ENCODE results near the gene MYO18A. TPM values are rescaled to one million over a fixed set of nuclear protein-coding genes. Genes with fewer than 3 reads are reported as not detected.
"Not testable (repeated sequence)": the region's sequence is repeated elsewhere in the genome, so short reads cannot be mapped to it uniquely, and the experiment has no call there.

Gene MYO18A
- total and polyA plus RNA-seq, 2 donors from 2014 or later: 25.6 to 60.7 TPM

- no peak for DNase-seq
Observed at GRCh38 chr17:29172589-29172988, 7.6 kb downstream of the MYO18A start.

GRCh38 chr17:29170682-29171081, 9.5 kb downstream of the MYO18A start:
- Histone ChIP-seq H3K9ac (ENCODE audit: low read length in 3 of 3) (no peak overlapping the region), H3K36me3 (ENCODE audit: control insufficient read depth in 2 of 3, insufficient read depth in 3 of 3, low read length in 3 of 3) (no peaks in the 10 kb centered on the region), H3K4me3 (ENCODE audit: low read length in 3 of 3) (no peak overlapping the region), H3K27me3 (ENCODE audit: control insufficient read depth, insufficient read depth, low read length) (no peaks in the 10 kb centered on the region), H3K27ac (ENCODE audit: low read depth in 2 of 2, low read length in 2 of 2) (no peak overlapping the region), H3K4me1 (ENCODE audit: control insufficient read depth in 2 of 3, insufficient read depth in 2 of 3, low read depth in 1 of 3, low read length in 3 of 3) (peaks cover 0 to 11% (median 5%) of the 10 kb centered on the region in 3 donors), H3K9me3 (ENCODE audit: control insufficient read depth in 2 of 3, insufficient read depth in 1 of 3, low read length in 3 of 3) (no peaks in the 10 kb centered on the region)
- FAIRE-seq (no peak), DNase-seq (no peak)
- intact Hi-C loops (cut with DNase I): no loop called here
- TF ChIP-seq CTCF (IDR thresholded peaks at IDR 0.05; ENCODE audit: borderline replicate concordance, extremely low read depth, insufficient read depth): no peak

More at GRCh38 chr17:29172589-29172988, 7.6 kb downstream of the MYO18A start:
- no peak overlapping the region for H3K9ac ChIP-seq (ENCODE audit: low read length in 3 of 3)
- H3K4me3 ChIP-seq (ENCODE audit: low read length in 3 of 3): no peak overlapping the region
- H3K4me1 ChIP-seq (ENCODE audit: control insufficient read depth in 2 of 3, insufficient read depth in 2 of 3, low read depth in 1 of 3, low read length in 3 of 3): peaks cover 0 to 23% (median 14%) of the 10 kb centered on the region in 3 donors
- no peaks in the 10 kb centered on the region for H3K9me3 ChIP-seq (ENCODE audit: control insufficient read depth in 2 of 3, insufficient read depth in 1 of 3, low read length in 3 of 3)
- H3K27ac ChIP-seq (ENCODE audit: low read depth in 2 of 2, low read length in 2 of 2): no peak overlapping the region
- H3K36me3 ChIP-seq (ENCODE audit: control insufficient read depth in 2 of 3, insufficient read depth in 3 of 3, low read length in 3 of 3): no peaks in the 10 kb centered on the region
- no peaks in the 10 kb centered on the region for H3K27me3 ChIP-seq (ENCODE audit: control insufficient read depth, insufficient read depth, low read length)
- no peak for FAIRE-seq
- intact Hi-C loops (cut with DNase I): no loop called here
- no peak for TF ChIP-seq CTCF (IDR thresholded peaks at IDR 0.05; ENCODE audit: borderline replicate concordance, extremely low read depth, insufficient read depth)

GRCh38 chr17:29169806-29170591, 10.2 kb downstream of the MYO18A start:
- no peak for TF ChIP-seq CTCF (IDR thresholded peaks at IDR 0.05; ENCODE audit: borderline replicate concordance, extremely low read depth, insufficient read depth)

GRCh38 chr17:29168759-29169126, 11.5 kb downstream of the MYO18A start:
- H3K4me3 ChIP-seq (ENCODE audit: low read length in 3 of 3); H3K27ac ChIP-seq (ENCODE audit: low read depth in 2 of 2, low read length in 2 of 2); FAIRE-seq; intact Hi-C loops (cut with DNase I); H3K9ac ChIP-seq (ENCODE audit: low read length in 3 of 3); DNase-seq; H3K27me3 ChIP-seq (ENCODE audit: control insufficient read depth, insufficient read depth, low read length); H3K9me3 ChIP-seq (ENCODE audit: control insufficient read depth in 2 of 3, insufficient read depth in 1 of 3, low read length in 3 of 3); H3K36me3 ChIP-seq (ENCODE audit: control insufficient read depth in 2 of 3, insufficient read depth in 3 of 3, low read length in 3 of 3): not testable (repeated sequence)
- H3K4me1 ChIP-seq (ENCODE audit: control insufficient read depth in 2 of 3, insufficient read depth in 2 of 3, low read depth in 1 of 3, low read length in 3 of 3): peaks cover 0 to 11% (median 7%) of the 10 kb centered on the region in 3 donors

More at GRCh38 chr17:29169806-29170591, 10.2 kb downstream of the MYO18A start:
- intact Hi-C loops (cut with DNase I): no loop called here
- Histone ChIP-seq H3K9ac (ENCODE audit: low read length in 3 of 3) (no peak overlapping the region), H3K36me3 (ENCODE audit: control insufficient read depth in 2 of 3, insufficient read depth in 3 of 3, low read length in 3 of 3) (peaks cover 0 to 6% (median 3%) of the 10 kb centered on the region in 3 donors), H3K27me3 (ENCODE audit: control insufficient read depth, insufficient read depth, low read length) (no peaks in the 10 kb centered on the region), H3K9me3 (ENCODE audit: control insufficient read depth in 2 of 3, insufficient read depth in 1 of 3, low read length in 3 of 3) (no peaks in the 10 kb centered on the region), H3K27ac (ENCODE audit: low read depth in 2 of 2, low read length in 2 of 2) (no peak overlapping the region), H3K4me3 (ENCODE audit: low read length in 3 of 3) (no peak overlapping the region), H3K4me1 (ENCODE audit: control insufficient read depth in 2 of 3, insufficient read depth in 2 of 3, low read depth in 1 of 3, low read length in 3 of 3) (peaks cover 0 to 11% (median 5%) of the 10 kb centered on the region in 3 donors)
- DNase-seq (no peak), FAIRE-seq (no peak)

Measured in kidney (tissue), 14 donors.